Activated CD4-positive, CD25-positive, alpha-beta regulatory T cell treated with anti-CD3 and anti-CD28 coated beads, Interleukin-2, amount 50 U/mL, for 24 hours (primary cell): Measurements from ENCODE around the gene ANO8.

Experiments
- ATAC-seq, 2 donors: fragments of 150-1000 bp; cut with Tn5 transposase; one replicate each; pipeline ENCODE4 v1.10.0; 2021; ENCODE audit warnings: mild to moderate bottlenecking in 1 of 2, moderate library complexity in 1 of 2

The ANO8 gene

DNA sequence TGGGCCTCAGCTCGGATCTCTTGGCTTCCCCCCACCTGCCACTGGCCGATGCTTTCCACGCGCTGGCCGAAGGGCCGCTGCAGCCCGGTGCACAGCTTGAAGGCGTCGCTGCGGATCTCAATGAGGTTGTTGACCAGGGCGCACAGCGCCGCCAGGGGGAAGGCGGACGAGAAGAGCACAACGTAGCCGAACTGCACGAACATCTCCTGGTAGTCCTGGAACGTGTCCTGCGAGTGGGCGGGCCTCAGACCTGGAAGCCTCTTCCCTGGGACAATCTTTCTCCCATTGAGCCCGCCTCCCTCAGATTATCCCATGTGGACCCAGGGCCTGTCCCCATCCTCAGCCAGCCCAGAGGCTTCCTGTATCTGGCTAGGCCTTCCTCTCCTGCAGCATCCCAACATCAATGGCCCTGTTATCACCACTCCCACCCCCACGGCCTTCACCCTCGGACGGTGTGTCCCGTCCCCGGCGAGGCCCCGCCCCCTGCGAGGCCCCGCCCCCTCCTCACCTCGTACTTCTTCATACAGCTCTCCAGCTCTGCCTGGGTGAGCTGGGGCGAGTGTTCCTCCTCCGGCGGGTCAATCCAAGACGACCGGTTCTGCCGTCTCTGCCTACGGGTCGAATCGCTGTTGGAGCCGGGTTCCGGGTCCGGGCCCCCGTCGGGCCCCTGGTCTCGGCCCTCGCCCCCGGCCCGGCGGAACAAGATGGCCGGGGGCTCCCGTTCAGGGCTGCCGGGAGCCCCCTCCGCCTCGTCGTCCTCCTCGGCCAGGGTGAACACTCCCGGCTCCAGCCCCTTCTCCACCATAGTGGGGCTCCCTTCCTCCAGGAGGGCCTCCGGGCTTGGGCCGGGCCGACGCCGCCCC lies 6.8 kb downstream of the ANO8 start:
- ATAC-seq: peak; percentile 70 to 75

DNA sequence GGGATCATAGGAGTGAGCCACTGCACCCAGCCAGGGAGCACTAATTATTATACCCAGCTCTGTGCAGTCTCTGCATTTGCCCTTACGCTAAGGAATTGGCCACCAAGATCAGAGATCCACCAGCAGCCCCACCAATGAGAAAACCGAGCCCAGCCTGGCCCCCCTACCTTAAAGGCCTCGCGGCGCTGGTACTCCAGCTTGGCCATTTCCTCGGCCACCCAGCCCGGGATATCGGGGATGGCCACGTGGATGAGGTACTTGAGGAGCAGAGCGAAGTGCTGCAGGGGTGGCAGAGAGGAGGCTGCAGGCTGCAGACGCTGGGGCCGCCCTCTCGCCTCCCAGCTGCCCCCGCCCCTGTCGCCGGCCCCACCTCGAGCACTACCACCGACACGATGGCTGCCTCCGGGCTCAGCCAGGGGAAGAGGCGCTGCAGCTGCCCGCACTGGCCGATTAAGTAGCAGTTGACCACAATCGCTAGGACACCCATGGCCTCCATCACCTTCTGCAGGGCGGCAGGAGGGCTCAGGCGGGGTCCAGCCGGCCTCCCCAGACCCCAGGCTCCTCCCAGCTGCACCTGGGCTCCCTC lies 7.5 kb downstream of the ANO8 start:
- ATAC-seq: no peak

DNA sequence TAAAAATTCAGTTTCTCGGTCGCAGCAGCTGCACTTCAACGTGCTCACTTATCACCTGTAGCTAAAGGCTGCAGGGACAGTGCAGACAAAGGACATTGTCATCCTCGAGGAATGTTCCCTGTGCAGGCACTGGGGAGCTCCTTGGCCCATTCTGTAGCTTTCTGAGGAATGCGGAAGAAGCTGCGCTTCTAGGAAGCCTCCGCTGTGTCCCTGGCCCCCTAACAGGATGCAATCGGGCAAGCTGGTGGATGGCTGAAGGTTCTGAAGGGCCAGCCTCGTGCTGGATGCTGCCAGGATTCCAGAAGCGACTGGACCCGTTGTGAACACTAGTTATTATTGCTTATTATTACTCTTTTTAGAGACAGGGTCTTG lies 8.1 kb downstream of the ANO8 start:
- ATAC-seq: no peak

DNA sequence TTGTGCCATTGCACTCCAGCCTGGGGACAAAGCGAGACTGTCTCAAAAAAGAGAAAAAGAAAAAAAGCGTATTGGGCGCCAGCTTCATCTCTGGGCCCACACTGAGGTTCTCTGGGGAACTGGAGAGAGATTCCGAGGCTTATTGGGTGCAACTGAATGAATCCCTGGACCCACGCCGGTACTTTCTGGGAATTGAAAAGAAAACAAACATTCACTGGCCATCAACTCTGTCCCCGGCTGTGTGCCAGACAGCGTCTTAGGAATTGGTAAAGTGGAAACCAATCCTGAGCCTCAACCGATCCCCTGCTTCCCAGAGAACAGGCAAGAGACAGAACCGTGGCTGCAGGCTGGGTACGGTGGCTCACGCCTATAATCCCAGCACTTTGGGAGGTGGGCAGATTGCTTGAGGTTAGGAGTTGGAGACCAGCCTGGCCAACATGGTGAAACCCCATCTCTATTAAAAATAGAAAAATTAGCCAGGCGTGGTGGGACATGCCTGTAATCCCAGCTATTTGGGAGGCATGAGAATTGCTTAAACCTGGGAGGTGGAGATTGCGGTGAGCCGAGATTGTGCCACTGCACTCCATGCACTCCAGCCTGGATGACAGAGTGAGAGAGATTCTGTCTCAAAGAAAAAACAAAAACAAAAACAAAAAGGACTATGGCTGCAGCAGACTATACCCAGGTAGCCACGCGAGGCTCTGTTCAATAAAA lies 8.6 kb downstream of the ANO8 start:
- ATAC-seq: no peak

DNA sequence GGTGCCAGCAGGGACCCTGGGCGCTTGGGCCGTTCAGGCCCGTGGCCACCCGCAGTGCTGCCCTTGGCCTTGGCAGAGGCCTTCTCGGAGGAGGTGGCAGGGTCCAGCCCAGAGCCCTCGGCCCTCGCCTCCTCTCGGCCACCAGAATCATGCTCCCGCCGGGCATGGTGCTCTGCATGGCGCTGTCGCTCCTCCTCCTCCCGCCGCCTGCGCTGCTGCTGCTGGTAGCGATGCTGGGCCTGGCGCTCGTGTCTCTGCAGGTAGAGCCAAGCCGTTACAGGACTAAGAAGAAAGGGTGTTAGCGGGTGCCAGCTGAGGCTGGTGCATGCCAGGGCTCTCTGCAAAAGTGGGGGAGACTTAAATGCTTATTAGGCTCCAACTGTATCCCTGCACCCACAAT lies 9.5 kb downstream of the ANO8 start:
- ATAC-seq: no peak

DNA sequence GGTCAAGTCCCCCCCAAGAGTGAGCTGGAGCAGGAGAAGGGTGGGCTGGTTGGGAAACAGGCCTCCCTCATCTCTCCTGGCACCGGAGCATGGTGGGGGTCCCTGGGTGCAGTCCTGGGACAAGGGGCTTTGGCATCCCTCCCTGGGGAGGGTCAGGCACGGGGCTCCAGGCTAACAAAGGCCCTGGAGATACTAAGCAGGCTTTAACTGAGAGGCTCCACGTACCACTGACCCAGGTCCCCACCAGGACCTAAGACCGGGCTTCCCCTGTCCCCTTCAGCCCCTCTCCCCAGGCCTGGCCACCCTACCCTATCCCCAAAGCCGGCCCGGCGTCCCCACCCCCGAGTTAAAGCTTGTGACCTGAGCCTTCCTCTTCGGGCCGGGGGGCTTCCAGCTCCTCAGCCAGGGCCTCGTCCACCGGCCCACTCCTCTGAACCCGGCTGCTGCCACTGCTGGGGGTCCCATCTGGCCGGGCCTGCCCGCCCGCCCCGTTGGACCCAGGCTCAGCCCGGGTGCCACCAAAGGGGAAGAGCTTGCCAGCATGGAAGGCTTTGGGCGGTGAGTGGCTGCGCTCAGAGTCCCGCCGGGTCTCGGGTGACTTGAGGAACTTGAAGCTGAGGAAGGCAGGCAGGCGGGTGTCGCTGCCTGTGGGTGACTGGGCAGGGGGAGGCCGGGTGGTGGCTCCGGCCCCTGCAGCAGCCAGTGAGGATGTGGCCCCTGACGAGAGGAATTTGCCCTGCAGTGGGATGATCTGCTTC lies 10.1 kb downstream of the ANO8 start:
- no peak for ATAC-seq

DNA sequence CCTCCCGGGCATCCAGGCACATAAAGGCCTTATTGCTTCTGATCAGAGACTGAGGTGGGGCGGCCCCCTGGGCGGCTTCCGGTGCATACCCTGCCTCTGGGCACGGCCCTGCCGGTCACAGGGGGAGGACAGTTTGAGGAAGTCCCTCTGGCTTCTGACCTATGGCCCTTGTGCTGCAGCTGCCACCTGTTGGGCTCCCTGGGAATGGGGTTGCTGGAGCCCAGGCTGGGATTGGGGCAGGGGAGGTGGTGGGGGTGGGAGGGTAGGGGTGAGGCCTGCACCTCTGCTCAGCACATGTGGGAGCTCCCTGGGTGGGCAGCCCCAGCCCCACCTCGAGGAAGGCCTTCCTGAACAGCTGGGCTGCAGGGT lies 10.7 kb downstream of the ANO8 start:
- no peak for ATAC-seq

DNA sequence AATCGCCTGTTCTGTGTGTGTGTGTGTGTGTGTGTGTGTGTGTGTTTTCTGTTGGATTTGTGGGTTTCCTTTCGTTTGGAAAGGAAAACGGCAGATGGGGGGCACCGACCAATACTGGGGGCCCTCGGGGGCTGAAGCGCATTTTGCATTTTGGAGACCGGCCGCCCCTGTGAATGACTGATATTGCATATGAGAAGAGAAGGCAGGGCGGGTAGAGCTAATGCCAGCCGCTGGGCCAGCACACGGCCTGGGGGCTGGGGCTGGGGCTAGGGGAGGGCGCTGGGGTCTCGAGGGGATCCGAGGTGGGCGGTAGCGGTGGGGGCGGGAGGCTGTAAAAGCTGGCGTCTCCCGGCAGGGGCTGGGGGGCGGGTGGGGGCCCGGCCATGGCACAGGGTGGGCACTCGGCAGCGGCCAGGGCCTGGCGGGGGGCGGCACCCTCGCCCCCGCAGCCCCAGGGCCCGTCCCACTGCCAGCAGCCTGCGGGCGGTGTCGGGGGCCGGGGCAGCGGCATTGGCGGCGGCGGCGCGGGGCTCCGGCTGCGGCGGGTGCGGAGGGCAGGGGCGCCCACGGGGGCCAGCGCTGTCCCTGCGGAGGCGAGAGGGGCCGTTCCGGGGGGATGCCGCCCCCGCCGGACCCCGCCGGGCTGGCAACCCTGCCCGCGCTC lies 11.2 kb downstream of the ANO8 start:
- no peak for ATAC-seq

DNA sequence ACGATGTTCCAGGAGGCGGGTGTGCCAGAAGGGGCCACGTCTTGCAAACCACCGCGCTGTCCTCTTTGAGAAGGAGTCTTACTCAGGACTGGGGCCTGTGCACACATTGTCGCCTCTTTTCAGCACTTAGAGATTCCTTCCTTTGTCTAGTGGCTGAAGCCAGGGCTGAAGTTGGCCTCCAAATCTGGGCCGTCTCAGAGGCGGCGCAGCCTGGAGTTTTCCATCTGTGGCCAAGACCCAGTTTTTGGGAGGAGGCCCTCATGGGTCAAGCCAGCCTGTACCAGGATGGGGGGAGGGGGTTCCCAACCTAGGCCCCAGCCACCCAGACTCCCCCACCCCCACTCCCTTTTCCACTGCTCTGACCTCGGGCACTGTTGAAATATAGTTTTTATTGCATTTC lies 11.8 kb downstream of the ANO8 start:
- ATAC-seq: no peak

DNA sequence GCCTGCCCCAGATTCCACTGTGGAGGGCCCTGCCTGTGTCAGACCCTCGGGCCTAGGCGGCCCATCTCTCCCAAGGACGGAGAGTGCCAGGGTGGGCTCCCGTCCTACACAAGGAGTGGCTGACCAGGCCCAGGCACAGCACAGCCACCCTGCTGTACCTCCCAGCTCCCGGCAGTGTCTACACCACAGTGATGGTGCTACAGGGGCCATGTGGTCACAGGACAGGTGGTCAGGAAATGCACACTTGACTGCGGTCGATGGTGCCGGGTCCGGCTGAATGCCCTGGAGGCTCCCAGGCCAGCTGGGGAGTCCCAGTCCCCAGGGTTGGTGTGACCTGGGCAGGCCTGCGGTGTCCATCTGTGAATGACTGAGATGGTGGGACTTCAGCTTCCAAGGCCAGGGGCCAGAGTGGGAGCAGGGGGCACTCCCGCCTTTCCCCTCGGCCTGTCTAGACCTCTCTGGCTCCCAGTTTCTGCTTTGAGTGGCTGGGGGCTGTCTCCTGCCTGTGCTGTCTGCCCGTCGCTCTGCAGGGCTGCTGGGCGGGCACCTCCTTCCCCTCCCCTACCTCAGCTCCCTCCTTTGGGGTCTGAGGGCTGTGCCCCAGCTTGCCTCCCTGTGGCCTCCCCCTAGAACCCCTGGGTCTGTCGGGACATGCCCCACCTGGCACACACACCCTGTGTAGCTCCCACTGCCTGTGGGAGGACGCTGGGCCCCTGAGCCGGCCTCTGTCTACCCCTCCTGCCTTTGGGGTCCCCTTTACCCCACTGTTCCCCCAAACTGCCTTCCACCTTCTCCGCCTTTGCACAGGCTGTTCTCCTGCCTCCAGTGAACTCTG lies 12.8 kb downstream of the ANO8 start:
- ATAC-seq: no peak

DNA sequence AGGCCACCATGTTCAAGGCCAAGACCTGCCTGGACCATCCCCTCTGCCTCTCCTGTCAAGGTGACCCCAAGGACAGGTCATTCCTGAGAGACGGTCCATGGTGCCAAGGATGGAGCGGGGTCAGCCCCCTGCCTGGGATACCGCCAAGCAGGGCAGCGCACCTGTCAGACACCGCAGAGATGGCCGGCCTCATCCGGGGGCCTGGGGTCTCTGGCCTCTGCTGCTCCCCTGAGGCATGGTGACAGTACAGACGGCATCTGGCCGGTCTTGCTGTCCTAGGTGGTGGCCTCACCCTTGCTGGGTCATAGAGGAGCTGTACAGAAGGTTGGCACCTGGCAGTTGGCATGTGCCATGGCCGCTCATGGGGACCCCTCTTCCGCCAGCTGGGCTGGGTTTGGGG lies 14.2 kb downstream of the ANO8 start:
- ATAC-seq: no peak

DNA sequence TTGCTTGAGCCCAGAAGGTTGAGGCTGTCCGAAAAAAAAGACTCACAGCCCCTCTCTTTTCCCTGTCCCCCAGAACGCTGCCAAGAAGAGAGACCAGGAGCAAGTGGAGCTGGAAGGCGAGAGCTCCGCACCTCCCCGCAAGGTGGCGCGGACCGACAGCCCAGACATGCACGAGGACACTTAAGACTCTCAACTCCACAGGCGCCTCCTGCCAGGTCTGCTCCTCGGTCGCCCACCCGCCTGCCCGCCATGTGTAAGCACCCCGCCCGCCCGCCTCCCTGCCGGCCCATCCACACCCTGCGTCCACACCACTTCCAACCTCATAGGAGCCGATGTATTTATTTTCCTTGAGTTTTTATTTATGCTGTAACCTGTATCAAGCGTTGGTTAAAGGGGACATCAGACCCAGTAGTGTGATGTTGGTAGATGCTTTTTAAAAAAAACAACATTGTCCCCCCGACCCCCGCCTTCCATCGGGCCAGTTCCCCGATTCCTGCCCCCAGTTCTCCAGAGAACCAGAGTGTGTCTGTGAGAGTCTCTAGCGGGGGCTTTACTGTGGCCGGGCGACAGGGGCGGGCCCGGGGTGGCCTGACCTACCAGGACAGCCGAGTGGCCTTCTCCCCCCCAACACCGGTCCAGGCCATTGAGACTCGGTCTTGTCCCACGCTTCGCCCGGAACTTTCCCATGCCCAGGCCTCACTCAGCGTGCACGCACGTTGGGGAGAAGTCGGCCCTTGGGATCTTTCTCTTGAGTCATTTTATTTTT lies 15.0 kb downstream of the ANO8 start:
- ATAC-seq: no peak

DNA sequence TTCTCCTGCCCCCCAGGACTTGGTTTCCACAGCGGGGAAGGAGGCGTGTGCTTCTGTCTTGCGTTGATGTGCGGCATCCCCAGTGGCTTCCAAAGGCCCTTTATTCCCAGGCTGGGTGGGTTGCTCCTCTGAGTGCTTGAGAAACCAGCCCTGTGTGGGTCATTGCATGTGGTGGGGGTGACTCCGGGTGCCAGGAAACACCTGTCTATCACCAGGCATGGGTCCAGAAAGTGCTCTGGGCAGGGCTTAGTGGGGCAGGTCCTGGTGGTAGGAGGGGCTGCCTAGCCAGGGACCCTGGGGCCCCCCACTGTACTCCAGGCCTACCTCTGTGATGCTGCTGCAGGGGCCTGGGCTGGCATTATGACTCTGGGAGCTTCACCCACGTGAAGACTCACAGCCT lies 15.7 kb downstream of the ANO8 start:
- no peak for ATAC-seq

DNA sequence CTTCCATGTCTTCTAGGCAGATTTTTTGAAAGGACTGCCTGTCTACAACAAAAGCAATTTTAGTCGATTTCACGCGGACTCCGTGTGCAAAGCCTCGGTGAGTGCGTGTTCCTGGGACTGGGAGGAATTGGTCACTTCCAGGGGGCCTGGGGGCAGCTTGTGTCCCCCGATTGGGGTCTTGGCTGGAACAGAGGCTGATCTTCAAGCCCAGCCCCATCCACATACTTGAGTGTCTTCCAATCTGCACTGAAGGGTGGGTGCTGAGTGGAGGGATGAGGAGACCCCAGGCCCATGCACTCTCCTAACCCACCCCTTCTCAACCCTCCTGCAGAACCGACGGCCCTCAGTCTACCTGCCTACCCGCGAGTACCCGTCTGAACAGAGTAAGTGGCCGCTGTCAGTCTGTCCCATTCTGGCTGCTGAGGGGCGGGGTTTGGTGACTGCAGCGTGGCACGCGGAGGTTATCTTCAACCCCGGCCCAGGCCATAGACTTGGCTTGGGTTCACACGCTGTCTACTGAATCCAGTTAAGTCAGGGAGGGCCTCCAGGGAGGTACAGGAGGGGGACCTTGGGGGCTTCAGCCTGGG lies 20.6 kb downstream of the ANO8 start:
- no peak for ATAC-seq

DNA sequence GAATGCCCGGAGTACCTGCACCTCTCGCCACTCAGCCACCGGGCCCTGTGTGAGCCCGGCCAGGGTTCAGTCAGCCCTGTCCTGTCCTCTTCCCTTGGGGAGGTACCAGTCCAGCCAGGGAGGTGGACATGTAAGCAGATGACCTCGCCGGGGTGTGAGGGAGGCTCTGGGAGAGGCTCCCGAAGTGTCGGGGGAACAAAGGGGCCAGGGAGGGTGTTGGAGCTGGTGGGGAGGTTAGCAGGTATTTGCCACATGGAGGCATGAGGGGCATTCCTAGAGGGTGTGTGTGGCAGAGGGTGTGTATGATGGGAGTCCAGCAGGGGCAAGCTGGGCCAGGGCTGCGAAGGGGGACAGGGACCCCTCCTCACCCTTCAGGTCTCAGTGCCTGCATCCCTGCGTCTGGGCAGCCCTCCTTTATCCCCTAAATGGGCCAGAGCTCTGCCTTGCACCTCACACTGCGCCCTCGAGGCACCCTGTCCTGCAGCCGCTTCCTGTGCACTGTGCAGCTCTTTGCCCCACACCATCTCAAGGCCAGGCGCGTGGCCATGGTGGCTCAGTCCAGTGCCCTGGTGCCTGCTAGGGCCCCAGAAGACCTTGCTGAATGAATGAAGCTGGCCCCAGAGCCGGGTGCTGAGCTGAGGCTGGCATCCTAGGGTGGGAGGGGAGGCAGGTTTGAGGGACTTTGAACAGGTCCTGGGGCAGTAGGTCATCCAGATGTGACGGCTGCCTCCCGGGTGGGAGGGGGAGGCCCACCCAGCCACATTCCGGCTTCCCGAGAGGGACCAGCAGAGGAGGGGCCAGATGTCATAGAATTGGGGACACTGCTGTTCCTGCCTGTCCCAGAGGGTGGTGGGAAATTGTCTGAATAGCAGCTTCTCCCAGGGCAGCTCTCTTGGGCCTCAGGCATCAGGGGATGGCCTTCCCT lies 22.2 kb downstream of the ANO8 start:
- ATAC-seq: no peak

DNA sequence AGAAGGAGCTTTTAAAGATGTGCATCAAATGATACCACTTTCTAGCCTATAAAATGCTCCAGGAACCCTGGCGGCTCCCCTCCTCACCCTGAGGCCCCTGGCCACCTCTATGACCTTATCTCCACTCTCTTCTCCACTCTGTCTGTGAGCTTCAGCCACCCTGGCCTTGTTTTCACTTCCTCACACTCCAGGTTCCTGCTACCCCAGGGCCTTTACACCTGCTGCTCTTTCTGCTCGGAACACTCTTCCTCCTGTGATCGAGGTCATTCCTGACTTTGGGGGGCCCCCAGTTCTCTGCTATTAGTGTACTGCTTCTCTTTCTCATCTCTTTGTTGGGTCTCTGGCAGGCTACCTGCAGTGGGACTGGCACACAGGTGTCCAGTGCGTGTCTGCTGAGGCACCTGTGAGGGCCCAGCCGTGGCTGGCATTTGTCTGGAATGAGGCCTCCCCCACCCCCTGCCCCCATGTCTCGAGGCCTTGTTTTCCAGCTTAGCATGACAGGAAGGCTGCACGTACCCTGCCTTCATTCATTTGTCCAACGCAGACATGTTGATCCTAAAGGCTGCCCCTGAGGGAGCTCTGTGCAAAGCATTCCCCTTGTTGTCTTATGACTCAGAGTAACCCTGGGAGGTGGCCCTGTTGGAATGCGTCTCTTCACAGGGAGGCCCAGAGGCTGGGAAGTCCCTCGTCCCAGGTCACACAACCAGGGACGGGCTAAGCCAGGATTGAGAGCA lies 23.0 kb downstream of the ANO8 start:
- no peak for ATAC-seq

DNA sequence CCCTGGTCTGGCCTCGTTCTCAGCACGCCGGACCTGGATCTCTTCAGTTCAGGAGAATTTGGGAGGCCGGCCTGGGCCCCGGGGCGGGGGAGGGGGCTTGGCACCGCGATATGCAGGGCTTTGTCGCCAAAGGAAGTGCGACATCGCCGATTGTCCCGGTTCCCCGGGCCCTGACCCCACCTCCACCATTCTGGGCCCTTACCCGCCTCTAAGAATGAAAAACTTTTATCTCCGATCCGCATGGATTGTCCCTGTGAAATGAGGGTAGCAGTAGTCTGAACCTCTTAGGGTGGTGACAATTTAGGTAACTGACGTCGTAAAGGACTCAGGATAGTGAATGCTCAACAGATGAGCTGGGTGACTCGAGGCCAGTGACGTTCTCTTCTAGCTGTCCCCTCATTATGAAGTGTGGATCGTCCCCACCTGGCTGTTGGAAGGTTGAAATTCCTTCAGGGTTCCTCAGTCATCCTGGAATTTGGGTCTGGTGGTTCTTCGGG lies 24.6 kb downstream of the ANO8 start:
- ATAC-seq: no peak

DNA sequence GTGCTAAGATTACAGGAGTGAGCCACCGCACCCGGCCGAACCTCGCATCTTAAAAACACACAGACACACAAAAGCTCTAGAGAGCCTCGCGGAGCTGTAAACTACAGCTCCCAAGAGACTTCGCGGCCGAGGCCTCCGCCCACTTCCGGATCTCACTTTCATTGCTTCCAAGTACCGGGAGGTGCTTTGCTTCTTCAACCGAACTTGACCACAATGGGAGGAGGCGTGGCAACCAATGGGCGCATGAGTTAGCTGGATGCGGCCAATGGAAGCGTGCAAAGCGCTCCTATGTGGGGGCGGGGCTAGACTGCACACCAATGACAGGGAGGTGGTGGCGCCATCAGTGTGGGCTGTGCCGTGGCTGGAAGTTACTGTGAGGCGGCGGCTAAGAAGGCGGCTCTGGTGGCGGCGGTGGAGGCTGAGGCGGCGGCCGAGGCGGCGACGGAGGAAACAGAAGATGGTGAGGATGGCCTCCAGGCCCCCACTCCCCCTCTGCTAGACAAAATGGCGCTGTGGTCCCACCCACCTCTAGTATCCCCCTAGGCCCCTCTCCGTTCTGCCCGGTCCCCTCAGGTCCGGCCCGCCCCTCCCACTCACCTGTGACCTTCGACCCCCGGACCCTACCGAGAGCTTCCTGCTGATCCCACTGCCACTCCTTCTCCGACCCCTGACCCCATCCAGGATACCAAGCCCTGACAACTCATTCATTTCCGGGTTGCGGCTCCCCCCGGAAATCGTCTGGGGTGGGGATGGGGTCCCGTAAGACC lies 25.3 kb downstream of the ANO8 start, which contains the start of gene DDA1:
DDA1 (plus strand) TSS at position 366 of the 767 bp plus-strand sequence; CDS start at position 458, 92 bp downstream.
- peak; percentile 85 to 86 for ATAC-seq
